Measurements from ENCODE around the gene BARHL2.

DNA sequence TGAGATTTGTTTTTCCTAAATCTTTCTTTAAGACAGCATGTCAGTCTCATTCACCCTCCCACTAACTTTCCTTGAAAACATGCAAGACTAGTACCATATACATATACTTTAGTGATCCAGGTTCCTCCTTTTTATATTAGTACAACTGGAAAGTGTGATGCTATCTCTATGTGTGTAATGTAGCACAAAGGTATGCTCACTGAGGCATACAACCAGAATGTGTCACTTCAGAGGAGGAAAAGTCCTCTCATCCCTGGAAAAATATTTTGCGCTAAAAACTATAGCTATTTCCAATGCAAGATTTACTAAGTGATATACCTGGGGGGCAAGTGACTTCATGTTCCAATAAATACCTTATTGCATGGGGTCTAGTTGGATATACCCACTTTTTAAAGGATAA is 45.9 kb downstream of the BARHL2 start:
- no peak for TF ChIP-seq POLR2AphosphoS5 (IDR thresholded peaks at IDR 0.05; ENCODE audit: low read depth, low read length)
- TF ChIP-seq CTCF (IDR thresholded peaks at IDR 0.05) = no peak
- no peak for TF ChIP-seq SIN3A (IDR thresholded peaks at IDR 0.05; ENCODE audit: borderline replicate concordance, insufficient read depth, low read depth, low read length)
- no peak for TF ChIP-seq TCF7L2 (IDR thresholded peaks at IDR 0.05; ENCODE audit: low read depth, low read length)
- TF ChIP-seq, protein P1, sequence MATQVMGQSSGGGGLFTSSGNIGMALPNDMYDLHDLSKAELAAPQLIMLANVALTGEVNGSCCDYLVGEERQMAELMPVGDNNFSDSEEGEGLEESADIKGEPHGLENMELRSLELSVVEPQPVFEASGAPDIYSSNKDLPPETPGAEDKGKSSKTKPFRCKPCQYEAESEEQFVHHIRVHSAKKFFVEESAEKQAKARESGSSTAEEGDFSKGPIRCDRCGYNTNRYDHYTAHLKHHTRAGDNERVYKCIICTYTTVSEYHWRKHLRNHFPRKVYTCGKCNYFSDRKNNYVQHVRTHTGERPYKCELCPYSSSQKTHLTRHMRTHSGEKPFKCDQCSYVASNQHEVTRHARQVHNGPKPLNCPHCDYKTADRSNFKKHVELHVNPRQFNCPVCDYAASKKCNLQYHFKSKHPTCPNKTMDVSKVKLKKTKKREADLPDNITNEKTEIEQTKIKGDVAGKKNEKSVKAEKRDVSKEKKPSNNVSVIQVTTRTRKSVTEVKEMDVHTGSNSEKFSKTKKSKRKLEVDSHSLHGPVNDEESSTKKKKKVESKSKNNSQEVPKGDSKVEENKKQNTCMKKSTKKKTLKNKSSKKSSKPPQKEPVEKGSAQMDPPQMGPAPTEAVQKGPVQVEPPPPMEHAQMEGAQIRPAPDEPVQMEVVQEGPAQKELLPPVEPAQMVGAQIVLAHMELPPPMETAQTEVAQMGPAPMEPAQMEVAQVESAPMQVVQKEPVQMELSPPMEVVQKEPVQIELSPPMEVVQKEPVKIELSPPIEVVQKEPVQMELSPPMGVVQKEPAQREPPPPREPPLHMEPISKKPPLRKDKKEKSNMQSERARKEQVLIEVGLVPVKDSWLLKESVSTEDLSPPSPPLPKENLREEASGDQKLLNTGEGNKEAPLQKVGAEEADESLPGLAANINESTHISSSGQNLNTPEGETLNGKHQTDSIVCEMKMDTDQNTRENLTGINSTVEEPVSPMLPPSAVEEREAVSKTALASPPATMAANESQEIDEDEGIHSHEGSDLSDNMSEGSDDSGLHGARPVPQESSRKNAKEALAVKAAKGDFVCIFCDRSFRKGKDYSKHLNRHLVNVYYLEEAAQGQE (IDR thresholded peaks at IDR 0.05; ENCODE audit: insufficient read depth in 1 of 2, low read depth in 2 of 2, low read length in 1 of 2) = no peak
